ENCODE data around the gene CPXM2. TPM values are rescaled to one million over a fixed set of nuclear protein-coding genes. Genes with fewer than 3 reads are reported as not detected.

Gene CPXM2
- total and polyA plus RNA-seq, 9 of the 15 experiments (the other 6 are each of a cell fraction or from before 2014, with no cell fraction given): not detected

GRCh38 chr10:123759501-123760031 lies 132.0 kb downstream of the CPXM2 start:
- intact Hi-C loops (cut with micrococcal nuclease) (no loop called here), in situ Hi-C loops (cut with MboI) (no loop called here)
- POLR2A ChIA-PET: interaction anchor here (0.8 kb wide), 1 partner anchor 64 kb away, joined by 3 read pairs; no protein-coding TSS in a partner anchor
- Histone ChIP-seq H3K4me1 (replicated peaks in 1 of 2; ENCODE audit: control insufficient read depth in 2 of 2, insufficient read depth in 2 of 2, low read length in 2 of 2) (no peaks in the 10 kb centered on the region), H2AFZ (ENCODE audit: low read depth, low read length) (no peak overlapping the region), H3K79me2 (ENCODE audit: control insufficient read depth, insufficient read depth, low read length) (no peaks in the 10 kb centered on the region), H3K9me1 (ENCODE audit: control insufficient read depth, insufficient read depth, low read length) (no peaks in the 10 kb centered on the region), H3K27me3 (ENCODE audit: control insufficient read depth in 2 of 2, insufficient read depth in 2 of 2, low read length in 2 of 2) (peaks cover 0 to 37% of the 10 kb centered on the region in 2 experiments; a peak in 3 of 5 replicates), H4K20me1 (replicated peaks; ENCODE audit: control insufficient read depth, insufficient read depth, low read length) (no peaks in the 10 kb centered on the region), H3K36me3 (ENCODE audit: control insufficient read depth, insufficient read depth, low read length) (no peaks in the 10 kb centered on the region), H3K4me3 (no peak overlapping the region), H3K9me3 (replicated peaks; ENCODE audit: control insufficient read depth, insufficient read depth, low read depth, low read length) (no peaks in the 10 kb centered on the region), H3K27ac (ENCODE audit: extremely low read depth, low read depth, low read length) (no peak overlapping the region), H3K4me2 (ENCODE audit: insufficient read depth, low read length) (no peak overlapping the region), H3K9ac (ENCODE audit: insufficient read depth in 1 of 2, low read depth in 2 of 2, low read length in 2 of 2) (no peak overlapping the region)
- CTCF ChIA-PET (ENCODE audit: low intra/inter-chr PET ratio): no interaction called here
- FAIRE-seq (no peak), DNase-seq (ENCODE audit: extremely low read depth in 1 of 4, low spot score in 3 of 4) (no peak), ATAC-seq (no peak)
- WGBS (ENCODE audit: insufficient coverage, low coverage, missing lambda C conversion rate): 0% methylated on average over 6 of the region's 8 CpGs
- TF ChIP-seq ZNF347 (CRISPR knock-in tag; IDR thresholded peaks at IDR 0.05; ENCODE audit: low read depth): no peak
- no peak for TF ChIP-seq ZNF354B (CRISPR knock-in tag; IDR thresholded peaks at IDR 0.05)
- no peak for TF ChIP-seq PTRF (tag; IDR thresholded peaks at IDR 0.05)
- TF ChIP-seq SMARCB1 (IDR thresholded peaks at IDR 0.05; ENCODE audit: insufficient read length, low read depth): no peak
- no peak for TF ChIP-seq BMI1 (IDR thresholded peaks at IDR 0.05; ENCODE audit: low read length)
- TF ChIP-seq CREB1 (IDR thresholded peaks at IDR 0.05): no peak
- no peak for TF ChIP-seq CREB1 (CRISPR knock-in tag; IDR thresholded peaks at IDR 0.05)
- TF ChIP-seq NFXL1 (CRISPR knock-in tag; IDR thresholded peaks at IDR 0.05): no peak
- TF ChIP-seq POLR2G (IDR thresholded peaks at IDR 0.05; ENCODE audit: low read depth, low read length): no peak
- no TSS peak for BruUV-seq (replicated peaks)

Measured in K562 (cell line).